Measurements from ENCODE around the gene ADCY3. TPM values are rescaled to one million over a fixed set of nuclear protein-coding genes. Genes with fewer than 3 reads are reported as not detected.

Gene ADCY3
- total and polyA plus RNA-seq, 2 of the 13 experiments (the other 11 are each of a cell fraction or from before 2014, with no cell fraction given): 0.11 to 0.61 TPM

DNA sequence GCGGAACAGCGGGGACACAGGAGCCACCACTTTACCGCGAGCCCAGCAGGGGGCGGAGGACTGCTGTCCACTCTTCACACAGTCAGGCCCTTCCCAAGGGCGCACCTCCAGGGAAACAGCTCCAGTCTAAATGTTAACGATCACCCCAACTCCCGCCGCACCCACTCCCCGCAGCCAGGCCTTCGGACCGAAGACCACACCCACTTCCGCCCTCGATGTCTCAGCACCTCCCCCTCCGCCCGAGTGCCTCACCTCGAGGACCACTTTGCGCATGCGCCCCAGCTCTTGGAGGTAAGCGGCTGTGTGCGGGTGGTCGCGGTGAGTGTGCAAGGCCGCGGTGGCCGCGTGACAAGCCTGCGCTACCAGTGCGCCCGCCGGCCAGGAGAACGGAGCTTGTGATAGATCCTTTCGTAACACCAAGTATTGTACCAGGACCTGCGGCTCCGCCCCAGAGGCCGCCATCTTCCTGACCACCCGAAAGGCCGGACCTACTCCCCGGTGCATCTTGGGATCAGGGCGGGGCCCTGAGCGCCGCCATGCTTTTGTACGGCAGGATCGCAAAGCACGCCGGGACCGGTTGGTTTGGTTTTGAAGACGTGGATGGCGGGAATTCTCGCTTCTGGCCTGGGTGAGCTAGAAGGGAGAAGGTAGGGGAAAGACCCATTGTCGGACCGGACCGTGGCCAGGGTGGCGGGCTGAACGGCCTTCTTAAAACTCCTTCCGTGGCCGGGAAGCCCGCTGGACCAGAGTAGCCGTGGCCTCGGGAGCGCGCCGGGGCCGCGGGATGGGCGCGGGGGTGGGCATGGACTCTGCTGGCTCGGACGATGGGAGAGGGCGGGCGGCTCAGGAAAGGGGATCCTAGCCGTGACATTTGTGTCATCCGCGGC lies 126.9 kb downstream of the ADCY3 start, which contains the start of the genes CENPO and PTRHD1 (continued):
- TF ChIP-seq, protein P1, sequence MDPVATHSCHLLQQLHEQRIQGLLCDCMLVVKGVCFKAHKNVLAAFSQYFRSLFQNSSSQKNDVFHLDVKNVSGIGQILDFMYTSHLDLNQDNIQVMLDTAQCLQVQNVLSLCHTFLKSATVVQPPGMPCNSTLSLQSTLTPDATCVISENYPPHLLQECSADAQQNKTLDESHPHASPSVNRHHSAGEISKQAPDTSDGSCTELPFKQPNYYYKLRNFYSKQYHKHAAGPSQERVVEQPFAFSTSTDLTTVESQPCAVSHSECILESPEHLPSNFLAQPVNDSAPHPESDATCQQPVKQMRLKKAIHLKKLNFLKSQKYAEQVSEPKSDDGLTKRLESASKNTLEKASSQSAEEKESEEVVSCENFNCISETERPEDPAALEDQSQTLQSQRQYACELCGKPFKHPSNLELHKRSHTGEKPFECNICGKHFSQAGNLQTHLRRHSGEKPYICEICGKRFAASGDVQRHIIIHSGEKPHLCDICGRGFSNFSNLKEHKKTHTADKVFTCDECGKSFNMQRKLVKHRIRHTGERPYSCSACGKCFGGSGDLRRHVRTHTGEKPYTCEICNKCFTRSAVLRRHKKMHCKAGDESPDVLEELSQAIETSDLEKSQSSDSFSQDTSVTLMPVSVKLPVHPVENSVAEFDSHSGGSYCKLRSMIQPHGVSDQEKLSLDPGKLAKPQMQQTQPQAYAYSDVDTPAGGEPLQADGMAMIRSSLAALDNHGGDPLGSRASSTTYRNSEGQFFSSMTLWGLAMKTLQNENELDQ (CRISPR knock-in tag; IDR thresholded peaks at IDR 0.05; ENCODE audit: borderline replicate concordance): peak; percentile 38; the same call in 1 of the 2 replicates
- TF ChIP-seq IKZF1 (IDR thresholded peaks at IDR 0.05) (no peak), ATF7-NPFF (CRISPR knock-in tag; IDR thresholded peaks at IDR 0.05; ENCODE audit: low read depth) (peak; percentile 29; the same call in 1 of the 2 replicates), ZNF616 (CRISPR knock-in tag; IDR thresholded peaks at IDR 0.05; ENCODE audit: low read depth) (no peak), YY1 (IDR thresholded peaks at IDR 0.05; ENCODE audit: insufficient read depth, insufficient replicate concordance, low read depth, low read length) (peak; percentile 100), MTF2 (CRISPR knock-in tag; IDR thresholded peaks at IDR 0.05; ENCODE audit: borderline replicate concordance) (peak; percentile 96; the same call in 1 of the 2 replicates), ZBTB38 (CRISPR knock-in tag; IDR thresholded peaks at IDR 0.05) (peak; percentile 79), NFE2L2 (IDR thresholded peaks at IDR 0.05; ENCODE audit: low read length) (no peak), LCORL (IDR thresholded peaks at IDR 0.05) (peak; percentile 64; the same call in 1 of the 2 replicates), LCORL (CRISPR knock-in tag; IDR thresholded peaks at IDR 0.05) (peak; percentile 99), ZNF335 (CRISPR knock-in tag; IDR thresholded peaks at IDR 0.05) (peak; percentile 47; the same call in 1 of the 2 replicates), ZNF552 (CRISPR knock-in tag; IDR thresholded peaks at IDR 0.05; ENCODE audit: borderline replicate concordance) (no peak)
- TF ChIP-seq, protein P2, sequence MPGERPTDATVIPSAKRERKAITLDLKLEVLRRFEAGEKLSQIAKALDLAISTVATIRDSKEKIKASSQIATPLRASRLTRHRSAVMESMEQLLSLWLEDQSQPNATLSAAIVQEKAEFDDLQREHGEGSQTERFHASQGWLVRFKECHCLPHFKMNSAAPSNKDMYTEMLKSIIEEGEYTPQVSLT (CRISPR knock-in tag; IDR thresholded peaks at IDR 0.05; ENCODE audit: borderline replicate concordance, low read depth): no peak; the same call in 1 of the 2 replicates
- TF ChIP-seq, protein P3, sequence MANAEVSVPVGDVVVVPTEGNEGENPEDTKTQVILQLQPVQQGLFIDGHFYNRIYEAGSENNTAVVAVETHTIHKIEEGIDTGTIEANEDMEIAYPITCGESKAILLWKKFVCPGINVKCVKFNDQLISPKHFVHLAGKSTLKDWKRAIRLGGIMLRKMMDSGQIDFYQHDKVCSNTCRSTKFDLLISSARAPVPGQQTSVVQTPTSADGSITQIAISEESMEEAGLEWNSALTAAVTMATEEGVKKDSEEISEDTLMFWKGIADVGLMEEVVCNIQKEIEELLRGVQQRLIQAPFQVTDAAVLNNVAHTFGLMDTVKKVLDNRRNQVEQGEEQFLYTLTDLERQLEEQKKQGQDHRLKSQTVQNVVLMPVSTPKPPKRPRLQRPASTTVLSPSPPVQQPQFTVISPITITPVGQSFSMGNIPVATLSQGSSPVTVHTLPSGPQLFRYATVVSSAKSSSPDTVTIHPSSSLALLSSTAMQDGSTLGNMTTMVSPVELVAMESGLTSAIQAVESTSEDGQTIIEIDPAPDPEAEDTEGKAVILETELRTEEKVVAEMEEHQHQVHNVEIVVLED (CRISPR knock-in tag; IDR thresholded peaks at IDR 0.05; ENCODE audit: borderline replicate concordance): peak; percentile 85; the same call in 1 of the 2 replicates
- TF ChIP-seq, protein P4, sequence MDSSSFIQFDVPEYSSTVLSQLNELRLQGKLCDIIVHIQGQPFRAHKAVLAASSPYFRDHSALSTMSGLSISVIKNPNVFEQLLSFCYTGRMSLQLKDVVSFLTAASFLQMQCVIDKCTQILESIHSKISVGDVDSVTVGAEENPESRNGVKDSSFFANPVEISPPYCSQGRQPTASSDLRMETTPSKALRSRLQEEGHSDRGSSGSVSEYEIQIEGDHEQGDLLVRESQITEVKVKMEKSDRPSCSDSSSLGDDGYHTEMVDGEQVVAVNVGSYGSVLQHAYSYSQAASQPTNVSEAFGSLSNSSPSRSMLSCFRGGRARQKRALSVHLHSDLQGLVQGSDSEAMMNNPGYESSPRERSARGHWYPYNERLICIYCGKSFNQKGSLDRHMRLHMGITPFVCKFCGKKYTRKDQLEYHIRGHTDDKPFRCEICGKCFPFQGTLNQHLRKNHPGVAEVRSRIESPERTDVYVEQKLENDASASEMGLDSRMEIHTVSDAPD (CRISPR knock-in tag; IDR thresholded peaks at IDR 0.05): peak; percentile 36; the same call in 1 of the 2 replicates

All from HepG2 (cell line).